ENCODE data around the gene SH2D3A. TPM values are rescaled to one million over a fixed set of nuclear protein-coding genes. Genes with fewer than 3 reads are reported as not detected.

The SH2D3A gene
- 75.7 TPM for total RNA-seq (2021; ENCODE audit: unreplicated experiment)
- polyA plus RNA-seq (2012) = 57.7 and 67.0 TPM in 2 replicates
- percentile 89 among the genes with signal in this experiment for Bru-seq, nascent RNA
- percentile 79 among the genes with signal in this experiment for BruChase-seq, experiment 1, labeled RNA remaining after a 6-hour chase
- BruChase-seq, experiment 2, labeled RNA remaining after a 2-hour chase = percentile 78 among the genes with signal in this experiment
- long read RNA-seq, transcript SH2D3A-201 (10 exons, 2,296 nt) = major isoform, 13 of 107 reads
- long read RNA-seq, partial matches to known transcripts = 57 of 107 reads
- long read RNA-seq, other reads (novel, unspliced or antisense) = 36 of 107 reads

GRCh38 chr19:6767357-6768235, at the start of gene SH2D3A:
TSS of gene SH2D3A (minus strand) at chr19:6767435. CDS start at chr19:6763748, 3,687 bp downstream.
- H2AFZ ChIP-seq (ENCODE audit: low read depth, low read length, poor library complexity, severe bottlenecking) = peak within 1 kb of the TSS; percentile 38
- ChIA-PET RAD21 (ENCODE audit: low non-redundant PET in 1 of 2, low total read pairs in 2 of 2, uncharacterized antibody in 2 of 2, unreplicated experiment in 2 of 2) (interaction anchor here (0.6 to 1.3 kb wide), 4 partner anchors 12 to 61 kb away, joined by 3 to 6 read pairs (median 4); partner anchors contain the start of gene GPR108 (in 1 of the 2)), POLR2A (interaction anchor here (0.6 to 1.9 kb wide), 5 partner anchors 14 to 39 kb away, joined by 3 to 6 read pairs (median 3); partner anchors contain the start of gene GPR108), CTCF (interaction anchor here (0.9 to 1.8 kb wide), 3 partner anchors 29 to 94 kb away, joined by 3 to 6 read pairs (median 3); no protein-coding TSS in a partner anchor)
- TF ChIP-seq SP1 (IDR thresholded peaks at IDR 0.05; ENCODE audit: low read depth) (peak; percentile 36; the same call in 1 of the 2 replicates), POLR2AphosphoS5 (IDR thresholded peaks at IDR 0.05; ENCODE audit: low read depth, low read length) (peak; percentile 89), YY1 (IDR thresholded peaks at IDR 0.05; ENCODE audit: extremely low read depth, insufficient replicate concordance, low read depth, low read length) (no peak)
- TF ChIP-seq, protein P1, sequence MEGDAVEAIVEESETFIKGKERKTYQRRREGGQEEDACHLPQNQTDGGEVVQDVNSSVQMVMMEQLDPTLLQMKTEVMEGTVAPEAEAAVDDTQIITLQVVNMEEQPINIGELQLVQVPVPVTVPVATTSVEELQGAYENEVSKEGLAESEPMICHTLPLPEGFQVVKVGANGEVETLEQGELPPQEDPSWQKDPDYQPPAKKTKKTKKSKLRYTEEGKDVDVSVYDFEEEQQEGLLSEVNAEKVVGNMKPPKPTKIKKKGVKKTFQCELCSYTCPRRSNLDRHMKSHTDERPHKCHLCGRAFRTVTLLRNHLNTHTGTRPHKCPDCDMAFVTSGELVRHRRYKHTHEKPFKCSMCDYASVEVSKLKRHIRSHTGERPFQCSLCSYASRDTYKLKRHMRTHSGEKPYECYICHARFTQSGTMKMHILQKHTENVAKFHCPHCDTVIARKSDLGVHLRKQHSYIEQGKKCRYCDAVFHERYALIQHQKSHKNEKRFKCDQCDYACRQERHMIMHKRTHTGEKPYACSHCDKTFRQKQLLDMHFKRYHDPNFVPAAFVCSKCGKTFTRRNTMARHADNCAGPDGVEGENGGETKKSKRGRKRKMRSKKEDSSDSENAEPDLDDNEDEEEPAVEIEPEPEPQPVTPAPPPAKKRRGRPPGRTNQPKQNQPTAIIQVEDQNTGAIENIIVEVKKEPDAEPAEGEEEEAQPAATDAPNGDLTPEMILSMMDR (IDR thresholded peaks at IDR 0.05 in 2 of 3, conservative IDR thresholded peaks at IDR 0.05 in 1 of 3; ENCODE audit: borderline replicate concordance in 1 of 3, insufficient read depth in 1 of 3, low read depth in 2 of 3, low read length in 2 of 3) = 0 out of 6 replicates have a peak, but pooled peaks of 1 of the 3 experiments have one; percentile 0
- TF ChIP-seq, protein P2, sequence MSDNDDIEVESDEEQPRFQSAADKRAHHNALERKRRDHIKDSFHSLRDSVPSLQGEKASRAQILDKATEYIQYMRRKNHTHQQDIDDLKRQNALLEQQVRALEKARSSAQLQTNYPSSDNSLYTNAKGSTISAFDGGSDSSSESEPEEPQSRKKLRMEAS (IDR thresholded peaks at IDR 0.05) = peak; percentile 66; the same call in 1 of the 2 replicates
- H3K9me2 ChIP-seq (ENCODE audit: insufficient read depth) = no peaks in the 10 kb centered on the region
- no peaks in the 10 kb centered on the region for H3K9me3 ChIP-seq (ENCODE audit: control insufficient read depth in 1 of 2, insufficient read depth in 1 of 2, low read depth in 1 of 2, low read length in 2 of 2)
- peak within 1 kb of the TSS; percentile 93 for H3K27ac ChIP-seq (ENCODE audit: low read depth, low read length)
- H3K4me1 ChIP-seq (ENCODE audit: control insufficient read depth in 1 of 2, insufficient read depth in 2 of 2, low read length in 2 of 2) = peaks cover 24 to 50% of the 10 kb centered on the region in 2 experiments
- peaks cover 2 to 7% of the 10 kb centered on the region in 2 experiments; a peak in 2 of 4 replicates for H3K36me3 ChIP-seq (ENCODE audit: control insufficient read depth in 1 of 2, insufficient read depth in 2 of 2, low read length in 2 of 2)
- intact Hi-C loops (cut with micrococcal nuclease) = loop anchor here (1.0 to 2.0 kb wide), 4 partner anchors 28 to 95 kb away; partner anchors contain the start of gene TRIP10
- H4K20me1 ChIP-seq (ENCODE audit: insufficient read depth) = no peaks in the 10 kb centered on the region
- peak within 1 kb of the TSS; percentile 95 for H3K4me2 ChIP-seq (ENCODE audit: low read length)
- peak within 1 kb of the TSS; percentile 71 to 96 for H3K4me3 ChIP-seq (replicated peaks in 1 of 2; ENCODE audit: low read depth in 1 of 2, low read length in 2 of 2)
- ATAC-seq = peak; percentile 81
- H3K9ac ChIP-seq (ENCODE audit: low read length) = peak within 1 kb of the TSS; percentile 77
- DNase-seq (ENCODE audit: low read depth, low spot score) = peak; percentile 96
- H3K79me2 ChIP-seq (ENCODE audit: insufficient read depth, low read length) = peaks cover 47% of the 10 kb centered on the region
- BruUV-seq (replicated peaks) = no TSS peak
- no peaks in the 10 kb centered on the region for H3K27me3 ChIP-seq (ENCODE audit: insufficient read depth, low read length)

Measured in HCT116 (cell line).